ENCODE data around the gene INPP5J. TPM values are rescaled to one million over a fixed set of nuclear protein-coding genes. Genes with fewer than 3 reads are reported as not detected.

INPP5J gene
- total RNA-seq, 1 experiment from 2014 or later, result 4.6 TPM

DNA sequence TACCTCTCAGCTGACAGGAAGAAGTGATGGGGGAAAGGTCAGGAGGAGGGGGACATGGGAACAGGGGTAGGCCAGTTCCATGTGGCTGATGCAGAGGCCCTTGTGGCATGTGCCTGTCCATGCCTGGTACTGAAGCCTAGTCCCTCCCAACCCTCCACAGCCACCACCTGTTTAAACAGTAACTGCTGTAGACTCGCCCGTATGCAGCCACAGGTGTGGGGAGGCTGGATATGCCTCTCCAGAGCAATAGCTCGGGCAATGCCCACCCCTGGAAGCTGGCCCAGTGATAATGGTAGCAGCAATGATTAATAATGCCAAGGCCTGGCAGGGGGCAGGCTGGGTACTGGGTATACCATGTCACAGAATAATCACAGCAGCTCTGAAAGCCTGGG is 39.4 kb upstream of the INPP5J start:
- Histone ChIP-seq H3K27me3 (replicated peaks; ENCODE audit: insufficient read depth, low read depth, low read length, poor library complexity) (no peaks in the 10 kb centered on the region), H3K9me3 (ENCODE audit: low read depth, low read length, poor library complexity, severe bottlenecking) (no peaks in the 10 kb centered on the region), H3K4me1 (ENCODE audit: insufficient read depth, low read length, poor library complexity, severe bottlenecking) (peaks cover 18% of the 10 kb centered on the region), H3K4me3 (ENCODE audit: low read depth, low read length, poor library complexity, severe bottlenecking) (no peak overlapping the region), H3K27ac (ENCODE audit: low read depth, low read length, poor library complexity, severe bottlenecking) (no peak overlapping the region), H3K36me3 (ENCODE audit: insufficient read depth, low read length, poor library complexity, severe bottlenecking) (peaks cover under 1% of the 10 kb centered on the region)
- intact Hi-C loops (cut with micrococcal nuclease; ENCODE audit: unreplicated experiment), result loop anchor here (5.0 kb wide), 2 partner anchors 116 to 321 kb away; partner anchors contain the start of genes MORC2 and TUG1
- ChIA-PET CTCF (interaction anchor here (0.6 to 1.1 kb wide), 3 partner anchors 243 to 1308 kb away, joined by 3 to 5 read pairs (median 3); no protein-coding TSS in a partner anchor), POLR2A (ENCODE audit: low non-redundant PET) (interaction anchor here (0.6 to 1.0 kb wide), 2 partner anchors 16 to 1385 kb away, joined by 3 to 4 read pairs; no protein-coding TSS in a partner anchor)
- no peak for DNase-seq (ENCODE audit: low spot score)
- BruUV-seq (replicated peaks), result no TSS peak
- TF ChIP-seq, protein P1, sequence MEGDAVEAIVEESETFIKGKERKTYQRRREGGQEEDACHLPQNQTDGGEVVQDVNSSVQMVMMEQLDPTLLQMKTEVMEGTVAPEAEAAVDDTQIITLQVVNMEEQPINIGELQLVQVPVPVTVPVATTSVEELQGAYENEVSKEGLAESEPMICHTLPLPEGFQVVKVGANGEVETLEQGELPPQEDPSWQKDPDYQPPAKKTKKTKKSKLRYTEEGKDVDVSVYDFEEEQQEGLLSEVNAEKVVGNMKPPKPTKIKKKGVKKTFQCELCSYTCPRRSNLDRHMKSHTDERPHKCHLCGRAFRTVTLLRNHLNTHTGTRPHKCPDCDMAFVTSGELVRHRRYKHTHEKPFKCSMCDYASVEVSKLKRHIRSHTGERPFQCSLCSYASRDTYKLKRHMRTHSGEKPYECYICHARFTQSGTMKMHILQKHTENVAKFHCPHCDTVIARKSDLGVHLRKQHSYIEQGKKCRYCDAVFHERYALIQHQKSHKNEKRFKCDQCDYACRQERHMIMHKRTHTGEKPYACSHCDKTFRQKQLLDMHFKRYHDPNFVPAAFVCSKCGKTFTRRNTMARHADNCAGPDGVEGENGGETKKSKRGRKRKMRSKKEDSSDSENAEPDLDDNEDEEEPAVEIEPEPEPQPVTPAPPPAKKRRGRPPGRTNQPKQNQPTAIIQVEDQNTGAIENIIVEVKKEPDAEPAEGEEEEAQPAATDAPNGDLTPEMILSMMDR (conservative IDR thresholded peaks at IDR 0.05; ENCODE audit: low read depth, low read length), result no peak
- TF ChIP-seq EZH2 (IDR thresholded peaks at IDR 0.05; ENCODE audit: borderline replicate concordance, low read depth, low read length, poor library complexity, severe bottlenecking), result no peak

- no peaks in the 10 kb centered on the region for H3K27me3 ChIP-seq (replicated peaks; ENCODE audit: insufficient read depth, low read depth, low read length, poor library complexity)
- H3K4me3 ChIP-seq (ENCODE audit: low read depth, low read length, poor library complexity, severe bottlenecking), result peak overlapping the region; percentile 66
- peak overlapping the region; percentile 93 for H3K27ac ChIP-seq (ENCODE audit: low read depth, low read length, poor library complexity, severe bottlenecking)
- H3K36me3 ChIP-seq (ENCODE audit: insufficient read depth, low read length, poor library complexity, severe bottlenecking), result peaks cover 3% of the 10 kb centered on the region
- POLR2A ChIA-PET (ENCODE audit: low non-redundant PET), result interaction anchor here (0.6 kb wide), 1 partner anchor 1385 kb away, joined by 3 read pairs; no protein-coding TSS in a partner anchor
- peaks cover 18% of the 10 kb centered on the region for H3K4me1 ChIP-seq (ENCODE audit: insufficient read depth, low read length, poor library complexity, severe bottlenecking)
- intact Hi-C loops (cut with micrococcal nuclease; ENCODE audit: unreplicated experiment), result loop anchor here (2.0 to 5.0 kb wide), 4 partner anchors 65 to 322 kb away; partner anchors contain the start of genes MORC2 and TUG1
- H3K9me3 ChIP-seq (ENCODE audit: low read depth, low read length, poor library complexity, severe bottlenecking), result no peaks in the 10 kb centered on the region
- no peak for DNase-seq (ENCODE audit: low spot score)
- BruUV-seq (replicated peaks), result TSS peak; percentile 69
- CTCF ChIA-PET, result interaction anchor here (0.5 to 1.4 kb wide), 5 partner anchors 23 to 1308 kb away, joined by 3 to 12 read pairs (median 5); partner anchors contain the start of gene SELENOM
- no peak for TF ChIP-seq EZH2 (IDR thresholded peaks at IDR 0.05; ENCODE audit: borderline replicate concordance, low read depth, low read length, poor library complexity, severe bottlenecking)
- TF ChIP-seq, protein P1 (conservative IDR thresholded peaks at IDR 0.05; ENCODE audit: low read depth, low read length), result no peak
Measured at GRCh38 chr22:31083923-31084810, 38.6 kb upstream of the INPP5J start.

DNA sequence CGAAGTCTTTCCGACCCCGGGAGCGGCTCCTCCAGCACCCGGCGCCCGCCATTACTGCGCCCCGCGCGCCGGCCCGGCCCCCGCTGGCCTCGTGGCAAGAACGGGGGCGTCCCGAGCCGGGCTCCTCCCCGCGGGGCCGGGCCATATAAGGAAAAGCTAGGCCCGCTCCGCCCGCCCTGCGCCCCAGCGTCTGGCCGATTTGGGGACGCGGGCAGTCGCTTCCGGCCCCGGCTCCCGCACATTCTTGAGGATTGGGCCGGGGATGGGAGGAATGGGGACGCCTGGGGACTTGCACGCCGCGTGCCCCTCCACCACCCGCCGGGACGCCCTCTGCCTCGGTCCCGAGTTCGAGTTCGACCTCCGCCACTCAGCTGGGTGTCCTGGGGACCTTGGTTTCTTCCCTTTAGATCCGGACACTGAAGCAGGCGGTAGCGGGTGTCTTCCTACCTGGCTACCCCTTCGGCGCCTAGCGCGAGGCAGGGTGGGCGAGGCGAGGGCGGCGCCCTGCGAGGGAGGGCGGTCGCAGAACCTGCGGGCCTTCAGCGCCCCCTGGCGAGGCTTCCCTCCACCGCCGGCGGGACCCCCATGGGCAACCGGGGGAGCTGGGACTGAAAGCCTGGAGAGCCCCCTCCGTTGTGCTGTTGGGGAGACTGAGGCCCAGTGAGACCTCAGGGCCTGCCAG is 37.8 kb upstream of the INPP5J start:
- Histone ChIP-seq H3K36me3 (ENCODE audit: insufficient read depth, low read length, poor library complexity, severe bottlenecking) (peaks cover 3% of the 10 kb centered on the region), H3K27ac (ENCODE audit: low read depth, low read length, poor library complexity, severe bottlenecking) (peak overlapping the region; percentile 93), H3K27me3 (replicated peaks; ENCODE audit: insufficient read depth, low read depth, low read length, poor library complexity) (no peaks in the 10 kb centered on the region), H3K9me3 (ENCODE audit: low read depth, low read length, poor library complexity, severe bottlenecking) (no peaks in the 10 kb centered on the region), H3K4me3 (ENCODE audit: low read depth, low read length, poor library complexity, severe bottlenecking) (peak overlapping the region; percentile 66), H3K4me1 (ENCODE audit: insufficient read depth, low read length, poor library complexity, severe bottlenecking) (peaks cover 18% of the 10 kb centered on the region)
- TSS peak; percentile 13 for BruUV-seq (replicated peaks)
- ChIA-PET CTCF (interaction anchor here (0.5 to 1.4 kb wide), 6 partner anchors 23 to 163 kb away, joined by 3 to 12 read pairs (median 6); partner anchors contain the start of gene SELENOM), POLR2A (ENCODE audit: low non-redundant PET) (interaction anchor here (0.6 kb wide), 1 partner anchor 207 kb away, joined by 3 read pairs; the partner anchor contains the start of gene PIK3IP1)
- TF ChIP-seq, protein P1 (conservative IDR thresholded peaks at IDR 0.05; ENCODE audit: low read depth, low read length), result peak; percentile 97
- no peak for TF ChIP-seq EZH2 (IDR thresholded peaks at IDR 0.05; ENCODE audit: borderline replicate concordance, low read depth, low read length, poor library complexity, severe bottlenecking)
- intact Hi-C loops (cut with micrococcal nuclease; ENCODE audit: unreplicated experiment), result loop anchor here (2.0 to 5.0 kb wide), 4 partner anchors 64 to 323 kb away; partner anchors contain the start of genes MORC2 and TUG1
- DNase-seq (ENCODE audit: low spot score), result peak; percentile 88

Data from A673 (cell line).